GM21786 (cell line): ENCODE measurements around the gene ENG.
"Not testable (repeated sequence)": the region's sequence is repeated elsewhere in the genome, so short reads cannot be mapped to it uniquely, and the experiment has no call there.

Experiments used
- ATAC-seq: cut with Tn5 transposase; IDR thresholded peaks from one replicate; pipeline ENCODE4 v1.9.1; 2021; ENCODE audit not compliant: unreplicated experiment

Gene ENG

GRCh38 chr9:127796225-127796813, 58.1 kb downstream of the ENG start:
- no peak for ATAC-seq

GRCh38 chr9:127794001-127794791, 60.3 kb downstream of the ENG start:
- ATAC-seq = no peak

- ATAC-seq = no peak
Observed at GRCh38 chr9:127793093-127793708, 61.3 kb downstream of the ENG start.

- no peak for ATAC-seq
Observed at GRCh38 chr9:127792417-127793031, 61.9 kb downstream of the ENG start.

- ATAC-seq = no peak
Observed at GRCh38 chr9:127791085-127791484, 63.4 kb downstream of the ENG start.

- ATAC-seq = no peak
Observed at GRCh38 chr9:127790094-127790855, 64.2 kb downstream of the ENG start.

GRCh38 chr9:127789179-127789578, 65.3 kb downstream of the ENG start:
- no peak for ATAC-seq

GRCh38 chr9:127788337-127789011, 66.0 kb downstream of the ENG start:
- no peak for ATAC-seq

GRCh38 chr9:127786773-127787104, 67.7 kb downstream of the ENG start:
- no peak for ATAC-seq

GRCh38 chr9:127785933-127786772, 68.3 kb downstream of the ENG start, which contains the start of gene CDK9:
Gene CDK9 (plus strand): TSS chr9:127786034. CDS start chr9:127786149, 115 bp downstream.
- peak; percentile 56 for ATAC-seq

- peak; percentile 39 for ATAC-seq
Observed at GRCh38 chr9:127785023-127785932, 69.2 kb downstream of the ENG start.

GRCh38 chr9:127783111-127784008, 71.1 kb downstream of the ENG start:
- ATAC-seq = no peak

GRCh38 chr9:127781806-127782205, 72.7 kb downstream of the ENG start:
- ATAC-seq = no peak

- not testable (repeated sequence) for ATAC-seq
Observed at GRCh38 chr9:127780909-127781308, 73.5 kb downstream of the ENG start.

GRCh38 chr9:127780126-127780885, 74.2 kb downstream of the ENG start:
- no peak for ATAC-seq

- ATAC-seq = peak; percentile 55
Observed at GRCh38 chr9:127779136-127779981, 75.1 kb downstream of the ENG start.
